ENCODE measurements around the gene TTC39C. TPM values are rescaled to one million over a fixed set of nuclear protein-coding genes. Genes with fewer than 3 reads are reported as not detected.

TTC39C gene
- polyA plus RNA-seq, 1 experiment, result 24.3 TPM

DNA sequence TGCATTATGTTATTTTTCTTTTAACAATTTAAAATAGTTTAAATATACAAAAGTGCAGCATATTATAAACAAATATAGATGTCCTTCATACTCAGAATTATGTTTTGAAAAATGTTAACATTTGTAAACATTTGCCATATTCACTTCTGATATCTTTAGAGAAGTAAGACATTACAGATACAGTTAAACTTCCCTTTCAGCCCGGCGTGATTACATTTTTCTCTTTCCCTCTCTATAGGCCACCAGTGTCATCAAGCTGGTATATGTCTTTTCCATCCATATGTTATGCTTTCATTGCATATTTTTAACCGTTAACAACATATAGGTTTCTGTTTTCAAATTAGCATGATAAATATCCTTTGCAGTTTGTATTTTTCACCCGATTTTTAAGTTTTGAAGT is 27.1 kb downstream of the TTC39C start:
- TF ChIP-seq, protein P1, sequence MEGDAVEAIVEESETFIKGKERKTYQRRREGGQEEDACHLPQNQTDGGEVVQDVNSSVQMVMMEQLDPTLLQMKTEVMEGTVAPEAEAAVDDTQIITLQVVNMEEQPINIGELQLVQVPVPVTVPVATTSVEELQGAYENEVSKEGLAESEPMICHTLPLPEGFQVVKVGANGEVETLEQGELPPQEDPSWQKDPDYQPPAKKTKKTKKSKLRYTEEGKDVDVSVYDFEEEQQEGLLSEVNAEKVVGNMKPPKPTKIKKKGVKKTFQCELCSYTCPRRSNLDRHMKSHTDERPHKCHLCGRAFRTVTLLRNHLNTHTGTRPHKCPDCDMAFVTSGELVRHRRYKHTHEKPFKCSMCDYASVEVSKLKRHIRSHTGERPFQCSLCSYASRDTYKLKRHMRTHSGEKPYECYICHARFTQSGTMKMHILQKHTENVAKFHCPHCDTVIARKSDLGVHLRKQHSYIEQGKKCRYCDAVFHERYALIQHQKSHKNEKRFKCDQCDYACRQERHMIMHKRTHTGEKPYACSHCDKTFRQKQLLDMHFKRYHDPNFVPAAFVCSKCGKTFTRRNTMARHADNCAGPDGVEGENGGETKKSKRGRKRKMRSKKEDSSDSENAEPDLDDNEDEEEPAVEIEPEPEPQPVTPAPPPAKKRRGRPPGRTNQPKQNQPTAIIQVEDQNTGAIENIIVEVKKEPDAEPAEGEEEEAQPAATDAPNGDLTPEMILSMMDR (IDR thresholded peaks at IDR 0.05; ENCODE audit: low read depth, low read length), result no peak
- no peak overlapping the region for H3K27ac ChIP-seq (ENCODE audit: low read depth, low read length)
- H3K4me3 ChIP-seq (ENCODE audit: low read depth, low read length), result no peak overlapping the region
- no peaks in the 10 kb centered on the region for H3K27me3 ChIP-seq (ENCODE audit: control insufficient read depth, insufficient read depth, low read length)
- ChIA-PET POLR2A (no interaction called here), CTCF (no interaction called here)
- DNase-seq (ENCODE audit: low read depth, low spot score), result no peak
- H3K9me3 ChIP-seq (ENCODE audit: control insufficient read depth, insufficient read depth, low read length), result no peaks in the 10 kb centered on the region; the same call in 1 of the 2 replicates

DNA sequence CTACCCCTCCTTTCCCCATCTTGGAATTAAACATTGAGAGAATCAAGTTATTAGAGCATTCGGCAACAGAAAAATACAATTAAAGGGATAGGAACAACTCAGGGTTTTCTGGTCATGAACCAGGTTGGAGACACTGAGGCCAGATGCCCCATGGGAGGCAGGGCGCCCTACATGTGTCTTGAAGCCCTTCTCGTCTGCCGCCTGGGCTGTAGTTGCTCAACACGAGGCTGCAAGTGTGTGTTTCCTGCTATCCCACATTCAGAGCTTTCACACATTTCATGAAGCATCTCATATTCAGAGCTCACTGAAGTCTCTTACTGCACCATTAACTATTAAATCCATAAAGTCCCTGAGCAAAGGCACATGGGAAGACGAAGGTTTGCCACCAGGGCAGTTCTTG is 28.8 kb downstream of the TTC39C start:
- CTCF ChIA-PET, result no interaction called here
- TF ChIP-seq, protein P1 (IDR thresholded peaks at IDR 0.05; ENCODE audit: low read depth, low read length), result no peak
- POLR2A ChIA-PET, result interaction anchor here (0.6 kb wide), 1 partner anchor 16 kb away, joined by 5 read pairs; no protein-coding TSS in a partner anchor
- Histone ChIP-seq H3K4me3 (ENCODE audit: low read depth, low read length) (no peak overlapping the region), H3K27ac (ENCODE audit: low read depth, low read length) (no peak overlapping the region), H3K9me3 (ENCODE audit: control insufficient read depth, insufficient read depth, low read length) (no peaks in the 10 kb centered on the region; the same call in 1 of the 2 replicates), H3K27me3 (ENCODE audit: control insufficient read depth, insufficient read depth, low read length) (no peaks in the 10 kb centered on the region)
- no peak for DNase-seq (ENCODE audit: low read depth, low spot score)

DNA sequence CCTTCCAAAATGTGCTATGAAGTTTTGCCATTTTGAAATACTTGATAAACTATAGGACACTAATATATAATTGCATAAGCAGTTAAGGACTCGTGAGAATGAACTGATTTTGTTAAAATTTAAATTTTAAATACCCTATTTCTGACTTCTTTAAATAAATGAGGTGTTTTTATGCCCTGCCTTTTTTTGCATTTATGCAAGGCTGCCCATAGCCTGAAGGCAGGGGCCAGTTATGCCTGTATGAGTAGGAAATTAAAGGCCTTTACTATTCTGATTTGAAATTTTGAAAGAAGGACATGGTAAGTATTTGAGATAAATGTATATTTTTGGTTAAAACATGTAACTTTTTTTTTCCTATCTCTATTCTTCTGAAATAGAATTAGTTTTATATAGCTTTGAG is 33.7 kb downstream of the TTC39C start:
- ChIA-PET CTCF (no interaction called here), POLR2A (no interaction called here)
- H3K27ac ChIP-seq (ENCODE audit: low read depth, low read length), result no peak overlapping the region
- no peaks in the 10 kb centered on the region for H3K27me3 ChIP-seq (ENCODE audit: control insufficient read depth, insufficient read depth, low read length)
- H3K9me3 ChIP-seq (ENCODE audit: control insufficient read depth, insufficient read depth, low read length), result no peaks in the 10 kb centered on the region
- no peak for DNase-seq (ENCODE audit: low read depth, low spot score)
- no peak overlapping the region for H3K4me3 ChIP-seq (ENCODE audit: low read depth, low read length)
- TF ChIP-seq, protein P1 (IDR thresholded peaks at IDR 0.05; ENCODE audit: low read depth, low read length), result no peak

DNA sequence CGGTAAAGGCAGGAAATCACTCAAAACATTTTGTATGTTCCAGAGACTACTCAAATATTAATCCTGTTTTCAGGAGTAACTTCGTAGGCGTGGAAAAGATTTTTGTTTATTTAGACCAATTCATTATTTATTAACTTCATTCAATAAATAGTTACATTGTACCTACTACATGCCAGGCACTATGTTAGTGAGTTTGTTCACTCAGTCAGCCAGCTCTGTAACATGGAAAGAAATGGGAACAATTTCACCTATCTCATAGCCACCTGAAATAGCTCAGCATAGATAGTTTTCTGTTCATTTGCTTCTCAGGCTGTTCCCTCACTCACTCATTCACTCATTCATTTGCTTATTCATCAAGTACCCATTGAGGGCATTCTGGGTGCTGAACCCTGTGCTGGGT is 34.6 kb downstream of the TTC39C start:
- no peak overlapping the region for H3K4me3 ChIP-seq (ENCODE audit: low read depth, low read length)
- H3K9me3 ChIP-seq (ENCODE audit: control insufficient read depth, insufficient read depth, low read length), result no peaks in the 10 kb centered on the region
- ChIA-PET CTCF (no interaction called here), POLR2A (no interaction called here)
- H3K27ac ChIP-seq (ENCODE audit: low read depth, low read length), result no peak overlapping the region
- DNase-seq (ENCODE audit: low read depth, low spot score), result no peak
- no peaks in the 10 kb centered on the region for H3K27me3 ChIP-seq (ENCODE audit: control insufficient read depth, insufficient read depth, low read length)
- TF ChIP-seq, protein P1 (IDR thresholded peaks at IDR 0.05; ENCODE audit: low read depth, low read length), result no peak

DNA sequence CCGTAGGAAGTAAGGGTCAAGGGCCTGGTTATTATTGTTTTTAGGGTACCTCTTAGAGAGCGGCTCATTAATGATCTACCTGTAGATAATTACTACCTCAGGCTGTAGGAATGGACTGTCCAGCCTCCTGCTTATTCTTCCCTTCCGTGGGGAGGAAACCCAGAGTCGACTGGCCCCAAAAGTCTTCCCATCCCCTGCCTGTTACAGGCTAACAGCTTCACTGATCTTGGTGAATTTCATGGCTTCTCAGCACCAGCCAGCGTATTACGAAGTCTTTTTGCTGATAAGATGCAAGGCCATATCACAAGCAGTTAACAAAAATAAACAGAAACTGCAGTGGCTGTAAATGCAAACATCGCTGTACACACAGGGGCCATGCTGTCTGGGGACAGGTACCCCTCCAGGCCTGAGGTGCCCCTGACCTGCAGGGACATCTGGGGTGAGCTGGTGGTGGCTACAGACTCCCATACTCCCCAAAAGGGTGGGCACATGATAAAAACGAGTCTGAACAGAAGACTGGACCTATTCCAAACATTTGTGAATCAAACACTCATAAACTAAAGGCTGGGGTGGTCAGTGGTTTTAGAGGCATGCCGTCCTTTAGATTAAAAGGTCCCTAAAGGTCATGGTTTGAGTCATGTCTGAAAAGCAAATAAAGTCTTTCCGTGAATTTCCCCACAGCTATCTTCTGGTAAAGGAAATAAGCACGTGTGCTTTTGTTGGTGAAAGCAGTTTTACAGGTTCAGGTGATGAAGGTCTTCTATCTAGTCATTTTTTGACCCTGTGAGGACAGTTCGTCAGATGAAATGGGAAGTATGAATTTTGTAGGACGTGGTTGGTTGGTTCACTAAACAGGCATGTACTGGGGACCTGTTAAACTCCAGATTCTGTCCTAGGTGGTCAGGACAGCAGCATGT is 36.7 kb downstream of the TTC39C start:
- POLR2A ChIA-PET, result no interaction called here
- TF ChIP-seq, protein P1 (IDR thresholded peaks at IDR 0.05; ENCODE audit: low read depth, low read length), result no peak
- DNase-seq (ENCODE audit: low read depth, low spot score), result no peak
- H3K27me3 ChIP-seq (ENCODE audit: control insufficient read depth, insufficient read depth, low read length), result no peaks in the 10 kb centered on the region
- no peak overlapping the region for H3K27ac ChIP-seq (ENCODE audit: low read depth, low read length)
- H3K4me3 ChIP-seq (ENCODE audit: low read depth, low read length), result no peak overlapping the region
- no peaks in the 10 kb centered on the region for H3K9me3 ChIP-seq (ENCODE audit: control insufficient read depth, insufficient read depth, low read length)
- CTCF ChIA-PET, result no interaction called here

All from AG04450 (cell line).